Neural progenitor cell (in vitro differentiated cells): Measurements from ENCODE around the gene PREX1. TPM values are rescaled to one million over a fixed set of nuclear protein-coding genes. Genes with fewer than 3 reads are reported as not detected.

Experiments
- DNase-seq: peaks from one replicate; pipeline ENCODE4 v3.0.0-alpha.2; 2016; ENCODE audit warnings: low spot score
- H2AFZ ChIP-seq: fragments of 200-600 bp; sonication (generic); replicated peaks from 2 replicates; pipeline ENCODE4 v1.6.1; 2016; ENCODE audit warnings: antibody characterized with exemption
- H3F3A ChIP-seq: fragments of 200-600 bp; sonication (generic); 2 replicates; pipeline ENCODE4 v1.6.1; 2016; ENCODE audit warnings: antibody characterized with exemption, low read depth
- H3K27ac ChIP-seq: fragments of 200-600 bp; sonication (generic); 2 replicates; pipeline ENCODE4 v1.5.1; 2016; ENCODE audit warnings: mild to moderate bottlenecking
- H3K27me3 ChIP-seq: fragments of 200-600 bp; sonication (generic); 2 replicates; pipeline ENCODE4 v1.6.1; 2016; ENCODE audit warnings: mild to moderate bottlenecking, moderate library complexity
- H3K36me3 ChIP-seq: fragments of 200-600 bp; sonication (generic); 2 replicates; pipeline ENCODE4 v1.5.1; 2016
- H3K4me1 ChIP-seq: fragments of 200-600 bp; sonication (generic); 2 replicates; pipeline ENCODE4 v1.6.1; 2016; ENCODE audit warnings: mixed run types
- H3K4me2 ChIP-seq: fragments of 200-600 bp; sonication (generic); 2 replicates; pipeline ENCODE4 v1.6.1; 2016
- H3K4me3 ChIP-seq: fragments of 200-600 bp; sonication (generic); 2 replicates; pipeline ENCODE4 v1.5.1; 2016
- H3K79me2 ChIP-seq: fragments of 200-600 bp; sonication (generic); 2 replicates; pipeline ENCODE4 v1.6.1; 2016; ENCODE audit warnings: low read depth
- H3K9ac ChIP-seq: fragments of 200-600 bp; sonication (generic); 2 replicates; pipeline ENCODE4 v1.6.1; 2016
- H3K9me3 ChIP-seq: fragments of 200-600 bp; sonication (generic); 2 replicates; pipeline ENCODE4 v1.5.1; 2016; ENCODE audit warnings: low read depth
- H4K20me1 ChIP-seq: fragments of 200-600 bp; sonication (generic); 2 replicates; pipeline ENCODE4 v1.6.1; 2016; ENCODE audit warnings: low read depth
- H3K27ac Mint-ChIP-seq: 3 replicates; pipeline ENCODE4 v1.8.0; 2021; ENCODE audit warnings: mixed read lengths
- H3K27me3 Mint-ChIP-seq: 2 replicates; pipeline ENCODE4 v1.8.0; 2022; ENCODE audit warnings: low read depth, mild to moderate bottlenecking, inconsistent platforms, moderate library complexity, mixed read lengths; ENCODE audit not compliant: insufficient read depth
- H3K36me3 Mint-ChIP-seq: 3 replicates; pipeline ENCODE4 v1.8.0; 2021; ENCODE audit warnings: mixed read lengths
- H3K4me1 Mint-ChIP-seq: 3 replicates; pipeline ENCODE4 v1.8.0; 2021; ENCODE audit warnings: mixed read lengths
- H3K4me3 Mint-ChIP-seq: 3 replicates; pipeline ENCODE4 v1.8.0; 2021; ENCODE audit warnings: mild to moderate bottlenecking, moderate library complexity, mixed read lengths
- H3K9me3 Mint-ChIP-seq: 3 replicates; pipeline ENCODE4 v1.8.0; 2020; ENCODE audit warnings: mixed read lengths
- CTCF ChIP-seq: fragments of 200-600 bp; sonication (generic); IDR thresholded peaks from 2 replicates; pipeline ENCODE4 v1.5.1; 2017; ENCODE audit warnings: antibody characterized with exemption, mild to moderate bottlenecking
- EZH2 ChIP-seq: fragments of 200-600 bp; sonication (generic); IDR thresholded peaks from 2 replicates; pipeline ENCODE4 v1.6.1; 2017; ENCODE audit warnings: antibody characterized with exemption, mild to moderate bottlenecking, moderate library complexity
- EZH2phosphoT487 ChIP-seq: fragments of 200-600 bp; sonication (generic); IDR thresholded peaks from 2 replicates; pipeline ENCODE4 v1.6.1; 2017; ENCODE audit warnings: antibody characterized with exemption
- total RNA-seq: library from RNA; depleted of rRNA; stranded (reverse); fragments of >200 nt; gene quantifications from 2 replicates; pipeline ENCODE4 v1.2.3, GENCODE V29; 2015; ENCODE audit warnings: low replicate concordance

The PREX1 gene
- total RNA-seq, 1 donor from 2014 or later: 4.5 TPM

- Histone ChIP-seq H3K4me2 (no peak overlapping the region), H3K4me3 (no peak overlapping the region), H3K4me1 (peaks cover 3% of the 10 kb centered on the region), H3K36me3 (no peaks in the 10 kb centered on the region), H3K9ac (no peak overlapping the region), H3F3A (peaks cover 1% of the 10 kb centered on the region), H2AFZ (no peak overlapping the region), H3K27ac (no peak overlapping the region), H3K79me2 (no peaks in the 10 kb centered on the region), H3K9me3 (no peaks in the 10 kb centered on the region), H4K20me1 (peaks cover 24% of the 10 kb centered on the region), H3K27me3 (peaks cover 22% of the 10 kb centered on the region)
- Mint-ChIP-seq H3K27ac (no peak overlapping the region), H3K36me3 (peaks cover 26% of the 10 kb centered on the region), H3K4me1 (peaks cover 22% of the 10 kb centered on the region), H3K27me3 (peaks cover 11% of the 10 kb centered on the region), H3K4me3 (no peak overlapping the region), H3K9me3 (no peaks in the 10 kb centered on the region)
- no peak for TF ChIP-seq CTCF
- TF ChIP-seq EZH2: no peak
- TF ChIP-seq EZH2phosphoT487: no peak
- DNase-seq: no peak
Measured at GRCh38 chr20:48814633-48815032, 13.2 kb downstream of the PREX1 start.

- Mint-ChIP-seq H3K4me1 (peaks cover 16% of the 10 kb centered on the region), H3K27me3 (peaks cover 11% of the 10 kb centered on the region), H3K36me3 (peaks cover 26% of the 10 kb centered on the region), H3K27ac (no peak overlapping the region), H3K4me3 (no peak overlapping the region), H3K9me3 (no peaks in the 10 kb centered on the region)
- Histone ChIP-seq H2AFZ (no peak overlapping the region), H3K4me1 (peaks cover 3% of the 10 kb centered on the region), H4K20me1 (peaks cover 18% of the 10 kb centered on the region), H3K4me3 (no peak overlapping the region), H3F3A (no peaks in the 10 kb centered on the region), H3K79me2 (no peaks in the 10 kb centered on the region), H3K9me3 (no peaks in the 10 kb centered on the region), H3K9ac (no peak overlapping the region), H3K27ac (no peak overlapping the region), H3K4me2 (no peak overlapping the region), H3K27me3 (peaks cover 16% of the 10 kb centered on the region), H3K36me3 (no peaks in the 10 kb centered on the region)
- TF ChIP-seq EZH2 (no peak), EZH2phosphoT487 (no peak), CTCF (no peak)
- no peak for DNase-seq
Measured at GRCh38 chr20:48813930-48814546, 13.8 kb downstream of the PREX1 start.

- no peak overlapping the region for H3K4me2 ChIP-seq
- TF ChIP-seq CTCF: no peak
- no peak for TF ChIP-seq EZH2phosphoT487
- TF ChIP-seq EZH2: no peak
- H3K4me3 Mint-ChIP-seq: no peak overlapping the region
- H3K27me3 ChIP-seq: peaks cover 9% of the 10 kb centered on the region
- no peak overlapping the region for H2AFZ ChIP-seq
- H3K4me3 ChIP-seq: no peak overlapping the region
- peaks cover 2% of the 10 kb centered on the region for H3K4me1 ChIP-seq
- H3K36me3 ChIP-seq: no peaks in the 10 kb centered on the region
- no peaks in the 10 kb centered on the region for H3F3A ChIP-seq
- no peak overlapping the region for H3K27ac Mint-ChIP-seq
- no peaks in the 10 kb centered on the region for H3K79me2 ChIP-seq
- peaks cover 11% of the 10 kb centered on the region for H3K27me3 Mint-ChIP-seq
- no peak for DNase-seq
- no peak overlapping the region for H3K9ac ChIP-seq
- peaks cover 32% of the 10 kb centered on the region for H3K36me3 Mint-ChIP-seq
- H3K9me3 ChIP-seq: no peaks in the 10 kb centered on the region
- H3K9me3 Mint-ChIP-seq: peaks cover 6% of the 10 kb centered on the region
- peaks cover 16% of the 10 kb centered on the region for H3K4me1 Mint-ChIP-seq
- peaks cover 12% of the 10 kb centered on the region for H4K20me1 ChIP-seq
- no peak overlapping the region for H3K27ac ChIP-seq
Measured at GRCh38 chr20:48813446-48813747, 14.4 kb downstream of the PREX1 start.
